ENCODE results near the gene COX20.

Gene COX20

DNA sequence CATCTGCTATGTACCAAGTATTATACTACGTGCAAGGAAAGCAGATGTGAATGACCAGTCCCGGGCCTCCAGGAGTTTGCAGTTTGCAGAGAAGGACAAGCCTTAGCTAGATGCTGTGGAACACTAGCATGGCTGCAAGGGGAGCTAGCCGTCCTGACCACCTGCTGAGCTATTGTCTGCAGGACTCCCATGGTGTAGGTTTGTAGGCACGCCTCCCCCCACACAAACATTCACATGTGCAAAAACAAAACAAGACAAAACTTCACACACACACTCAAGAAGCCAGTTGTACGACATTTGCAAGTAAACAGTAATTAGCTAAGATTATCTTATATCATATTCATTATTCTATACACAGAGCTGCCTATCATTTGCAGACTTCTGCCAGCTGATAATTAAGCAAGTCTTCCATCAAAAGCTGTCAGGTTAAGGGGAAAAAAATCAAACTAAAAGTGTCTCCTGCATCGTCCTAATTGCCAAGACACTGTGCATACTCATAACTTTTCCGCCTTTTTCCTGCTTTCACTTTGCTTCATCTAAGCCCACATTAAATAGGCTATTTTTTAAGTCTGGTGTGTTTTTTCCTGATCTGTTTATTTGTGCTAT lies 39.6 kb downstream of the COX20 start:
- DNase-seq (ENCODE audit: low read depth in 2 of 2): no peak

- no peak for DNase-seq (ENCODE audit: low read depth in 2 of 2)
These were observed 40.9 kb downstream of the COX20 start for GRCh38 chr1:244876228-244876910.

- no peak for DNase-seq (ENCODE audit: low read depth in 2 of 2)
These were observed 43.2 kb downstream of the COX20 start for GRCh38 chr1:244878681-244879080.

DNA sequence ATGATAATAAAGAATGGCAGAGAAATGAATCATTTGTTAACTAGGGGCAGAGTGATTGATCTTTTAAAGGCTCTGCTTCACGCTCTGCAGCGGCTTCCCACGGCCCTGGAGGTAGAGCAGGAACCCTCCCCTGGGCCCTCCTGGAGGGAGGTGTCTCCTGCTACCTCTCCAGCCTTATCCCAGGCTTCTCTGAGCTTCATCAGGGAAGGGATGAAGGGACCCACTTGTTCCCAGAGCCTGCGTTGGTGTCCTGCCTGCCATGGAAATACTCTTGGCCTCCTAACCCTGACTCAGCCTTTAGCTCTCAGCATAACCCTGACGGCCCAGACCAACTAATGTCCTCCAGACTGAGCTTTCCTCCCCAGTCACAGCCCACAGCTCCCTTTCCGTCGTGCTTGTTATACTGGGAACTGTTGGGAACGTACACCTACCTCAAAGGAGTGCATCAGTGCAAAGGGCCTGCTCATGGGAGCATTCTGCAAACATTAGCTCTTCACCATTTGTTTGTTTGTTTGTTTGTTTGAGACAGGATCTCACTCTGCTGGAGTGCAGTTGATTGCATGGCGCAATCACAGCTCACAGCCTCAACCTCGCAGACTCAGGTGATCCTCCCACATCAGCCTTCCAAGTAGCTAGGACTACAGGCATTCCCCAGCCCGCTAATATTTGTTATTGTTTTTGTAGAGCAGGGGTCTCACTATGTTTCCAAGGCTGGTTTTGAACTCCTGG lies 46.3 kb downstream of the COX20 start:
- DNase-seq (ENCODE audit: low read depth in 2 of 2): no peak

- no peak for DNase-seq (ENCODE audit: low read depth in 2 of 2)
These were observed 51.8 kb downstream of the COX20 start for GRCh38 chr1:244887281-244887680.

DNA sequence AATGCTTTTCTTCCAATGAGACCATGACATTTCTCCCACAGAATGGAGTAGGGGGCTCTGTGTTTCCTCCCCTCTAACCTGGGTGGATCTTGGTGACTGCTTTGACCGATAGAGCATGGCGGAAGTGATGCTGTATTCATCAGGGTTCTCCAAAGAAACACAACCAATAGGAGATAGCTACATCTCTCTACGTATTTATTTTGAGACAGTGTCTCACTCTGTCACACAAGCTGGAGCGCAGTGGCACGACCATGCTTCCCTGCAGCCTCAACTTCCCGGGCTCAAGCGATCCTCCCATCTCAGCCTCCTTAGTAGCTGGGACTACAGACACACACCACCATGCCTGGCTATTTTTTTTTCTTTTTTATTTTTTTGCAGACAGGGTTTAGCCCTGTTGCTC lies 58.4 kb downstream of the COX20 start:
- DNase-seq (ENCODE audit: low read depth in 2 of 2): no peak
